K562 (cell line): ENCODE results near the gene PIGQ. TPM values are rescaled to one million over a fixed set of nuclear protein-coding genes. Genes with fewer than 3 reads are reported as not detected.
A peak's percentile ranks its signal among the peaks of the same experiment; 100 is the strongest.

Experiments
- ASH1L ChIP-seq: fragments of 450-650 bp; IDR thresholded peaks from 2 replicates; pipeline ENCODE4 v1.6.1; 2018; ENCODE audit warnings: borderline replicate concordance, mild to moderate bottlenecking, low read depth; ENCODE audit not compliant: partially characterized antibody
- CXXC5 ChIP-seq: fragments of 250-450 bp; sonication (Bioruptor Pico); IDR thresholded peaks from 2 replicates; pipeline ENCODE4 v1.8.0; 2022; ENCODE audit warnings: inconsistent platforms, mild to moderate bottlenecking, moderate library complexity
- E2F3 ChIP-seq: fragments of 250-450 bp; sonication (Bioruptor Pico); IDR thresholded peaks from 2 replicates; pipeline ENCODE4 v1.4.0; 2020; ENCODE audit warnings: mild to moderate bottlenecking
- HCFC1 ChIP-seq: IDR thresholded peaks from 2 replicates; pipeline ENCODE4 v1.6.1; 2012; ENCODE audit warnings: low read depth, low read length, improper control_type of control experiment
- KLF1 ChIP-seq: fragments of 450-650 bp; IDR thresholded peaks from 2 replicates; pipeline ENCODE4 v1.6.1; 2016; ENCODE audit warnings: missing genetic modification characterization, missing compliant biosample characterization
- MAFF ChIP-seq: IDR thresholded peaks from 2 replicates; pipeline ENCODE4 v1.6.1; 2012; ENCODE audit warnings: low read length, improper control_type of control experiment
- SIRT6 ChIP-seq: IDR thresholded peaks from one replicate; pipeline ENCODE4 v1.6.1; 2012; ENCODE audit warnings: low read depth, mild to moderate bottlenecking, control low read depth, inconsistent platforms, low read length, moderate library complexity
- SMAD4 ChIP-seq: fragments of 250-450 bp; sonication (Bioruptor Pico); conservative IDR thresholded peaks from 2 replicates; pipeline ENCODE4 v1.8.0; 2021; ENCODE audit warnings: inconsistent platforms, mild to moderate bottlenecking, moderate library complexity
- TCF7L2 ChIP-seq: fragments of 150-350 bp; IDR thresholded peaks from 2 replicates; pipeline ENCODE4 v1.6.1; 2016; ENCODE audit warnings: low read depth, mild to moderate bottlenecking, low read length, moderate library complexity
- TFAM ChIP-seq: fragments of 250-450 bp; sonication (Bioruptor Pico); conservative IDR thresholded peaks from 2 replicates; pipeline ENCODE4 v1.5.0; 2021; ENCODE audit warnings: mild to moderate bottlenecking, moderate library complexity
- THRAP3 ChIP-seq: fragments of 450-650 bp; IDR thresholded peaks from 2 replicates; pipeline ENCODE4 v1.6.1; 2016; ENCODE audit warnings: mild to moderate bottlenecking, inconsistent platforms, borderline replicate concordance
- ZFP1 ChIP-seq: fragments of 450-650 bp; formaldehyde crosslinking; IDR thresholded peaks from 2 replicates; pipeline ENCODE4 v1.4.0; 2020; ENCODE audit warnings: mild to moderate bottlenecking, mixed read lengths
- ZFP30 ChIP-seq: fragments of 250-450 bp; sonication (Bioruptor Pico); IDR thresholded peaks from 2 replicates; pipeline ENCODE4 v1.8.0; 2022; ENCODE audit warnings: moderate library complexity, mild to moderate bottlenecking, inconsistent platforms, borderline replicate concordance
- ZKSCAN1 ChIP-seq: fragments of 150-350 bp; IDR thresholded peaks from 2 replicates; pipeline ENCODE4 v1.6.1; 2016; ENCODE audit warnings: low read depth, low read length
- ZNF324 ChIP-seq: fragments of 250-450 bp; sonication (Bioruptor Pico); IDR thresholded peaks from 2 replicates; pipeline ENCODE4 v1.4.0; 2020; ENCODE audit warnings: mild to moderate bottlenecking
- ZNF57 ChIP-seq: fragments of 450-650 bp; formaldehyde crosslinking; IDR thresholded peaks from 2 replicates; pipeline ENCODE4 v1.4.0; 2020; ENCODE audit warnings: mild to moderate bottlenecking, moderate library complexity
- ZNF740 ChIP-seq, 3 experiments: fragments of 200-800 bp in 1 of 3; sonication (Bioruptor generic) in 1 of 3; sonication (generic) in 1 of 3; formaldehyde crosslinking in 1 of 3; IDR thresholded peaks; 2 replicates each; pipeline versions ENCODE4 v1.6.1 to v1.8.0; 2016 to 2022; ENCODE audit warnings: mild to moderate bottlenecking in 2 of 3, missing compliant biosample characterization in 2 of 3, missing genetic modification characterization in 2 of 3, missing genetic modification reagents in 1 of 3
- ZNF766 ChIP-seq: fragments of 200-800 bp; sonication (Bioruptor generic); conservative IDR thresholded peaks from 2 replicates; pipeline ENCODE4 v1.6.1; 2016; ENCODE audit warnings: missing genetic modification characterization, missing compliant biosample characterization
- polyA plus RNA-seq, 8 experiments: library from polyadenylated mRNA; depleted of rRNA in 4 of 8; stranded (reverse) in 5 of 8; unstranded in 3 of 8; fragments of >200 nt; fragmentation: Nextera tagmentation in 2 of 8; fragmentation: Illumina TruSeq in 1 of 8; extraction: Ambion mirVana in 2 of 8; extraction: Trizol in 1 of 8; gene quantifications; 2 replicates each; pipeline versions ENCODE4 v1.2.1 to v1.2.3, GENCODE V29; 2011 to 2014; ENCODE audit warnings: inconsistent platforms in 1 of 8, missing spikeins in 1 of 8
- total RNA-seq, 7 experiments: library from RNA; depleted of rRNA in 6 of 7; stranded (reverse); fragments of >200 nt in 6 of 7; fragmentation: Illumina TruSeq in 2 of 7; extraction: Trizol in 2 of 7; gene quantifications; 2 replicates each; pipeline versions ENCODE4 v1.2.1 to v1.2.3, GENCODE V29; 2011 to 2021; ENCODE audit warnings: low replicate concordance in 1 of 7
- TF ChIP-seq, protein P1 (sequence below): fragments of 250-450 bp; sonication (Bioruptor Pico); IDR thresholded peaks from 2 replicates; pipeline ENCODE4 v1.5.0; 2020; ENCODE audit warnings: mild to moderate bottlenecking
- TF ChIP-seq, protein P2 (sequence below): fragments of 450-650 bp; IDR thresholded peaks from 2 replicates; pipeline ENCODE4 v1.6.1; 2016; ENCODE audit warnings: low read depth, mild to moderate bottlenecking, moderate library complexity
- TF ChIP-seq, protein P3 (sequence below): fragments of 450-650 bp; IDR thresholded peaks from 2 replicates; pipeline ENCODE4 v1.6.1; 2017; ENCODE audit warnings: antibody characterized with exemption, mild to moderate bottlenecking

PIGQ gene
- total and polyA plus RNA-seq, 9 of the 15 experiments (the other 6 are each of a cell fraction or from before 2014, with no cell fraction given), result 0.20 to 49.6 (median 11.7) TPM

- peak; percentile 98 for TF ChIP-seq SMAD4 (CRISPR knock-in tag)
- TF ChIP-seq MAFF, result no peak
- peak; percentile 43 for TF ChIP-seq ZNF766 (CRISPR knock-in tag)
- peak; percentile 86 for TF ChIP-seq ZNF740 (CRISPR knock-in tag; IDR thresholded peaks at IDR 0.05)
- no peak; a peak in 1 of 4 replicates for TF ChIP-seq ZNF740 (tag; IDR thresholded peaks at IDR 0.05)
- TF ChIP-seq, protein P1, sequence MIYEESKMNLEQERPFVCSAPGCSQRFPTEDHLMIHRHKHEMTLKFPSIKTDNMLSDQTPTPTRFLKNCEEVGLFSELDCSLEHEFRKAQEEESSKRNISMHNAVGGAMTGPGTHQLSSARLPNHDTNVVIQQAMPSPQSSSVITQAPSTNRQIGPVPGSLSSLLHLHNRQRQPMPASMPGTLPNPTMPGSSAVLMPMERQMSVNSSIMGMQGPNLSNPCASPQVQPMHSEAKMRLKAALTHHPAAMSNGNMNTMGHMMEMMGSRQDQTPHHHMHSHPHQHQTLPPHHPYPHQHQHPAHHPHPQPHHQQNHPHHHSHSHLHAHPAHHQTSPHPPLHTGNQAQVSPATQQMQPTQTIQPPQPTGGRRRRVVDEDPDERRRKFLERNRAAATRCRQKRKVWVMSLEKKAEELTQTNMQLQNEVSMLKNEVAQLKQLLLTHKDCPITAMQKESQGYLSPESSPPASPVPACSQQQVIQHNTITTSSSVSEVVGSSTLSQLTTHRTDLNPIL, result no peak
- no peak for TF ChIP-seq E2F3 (CRISPR knock-in tag)
- no peak for TF ChIP-seq ASH1L
- no peak for TF ChIP-seq TFAM
- TF ChIP-seq, protein P2, sequence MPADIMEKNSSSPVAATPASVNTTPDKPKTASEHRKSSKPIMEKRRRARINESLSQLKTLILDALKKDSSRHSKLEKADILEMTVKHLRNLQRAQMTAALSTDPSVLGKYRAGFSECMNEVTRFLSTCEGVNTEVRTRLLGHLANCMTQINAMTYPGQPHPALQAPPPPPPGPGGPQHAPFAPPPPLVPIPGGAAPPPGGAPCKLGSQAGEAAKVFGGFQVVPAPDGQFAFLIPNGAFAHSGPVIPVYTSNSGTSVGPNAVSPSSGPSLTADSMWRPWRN, result no peak
- TF ChIP-seq TCF7L2, result no peak
- TF ChIP-seq THRAP3, result no peak
- no peak for TF ChIP-seq SIRT6
- no peak for TF ChIP-seq ZFP30 (CRISPR knock-in tag)
- no peak for TF ChIP-seq ZNF57 (CRISPR knock-in tag)
- no peak; the same call in 1 of the 2 replicates for TF ChIP-seq ZKSCAN1
- TF ChIP-seq CXXC5 (CRISPR knock-in tag), result peak; percentile 85
- TF ChIP-seq ZFP1 (CRISPR knock-in tag), result no peak
- TF ChIP-seq, protein P3, sequence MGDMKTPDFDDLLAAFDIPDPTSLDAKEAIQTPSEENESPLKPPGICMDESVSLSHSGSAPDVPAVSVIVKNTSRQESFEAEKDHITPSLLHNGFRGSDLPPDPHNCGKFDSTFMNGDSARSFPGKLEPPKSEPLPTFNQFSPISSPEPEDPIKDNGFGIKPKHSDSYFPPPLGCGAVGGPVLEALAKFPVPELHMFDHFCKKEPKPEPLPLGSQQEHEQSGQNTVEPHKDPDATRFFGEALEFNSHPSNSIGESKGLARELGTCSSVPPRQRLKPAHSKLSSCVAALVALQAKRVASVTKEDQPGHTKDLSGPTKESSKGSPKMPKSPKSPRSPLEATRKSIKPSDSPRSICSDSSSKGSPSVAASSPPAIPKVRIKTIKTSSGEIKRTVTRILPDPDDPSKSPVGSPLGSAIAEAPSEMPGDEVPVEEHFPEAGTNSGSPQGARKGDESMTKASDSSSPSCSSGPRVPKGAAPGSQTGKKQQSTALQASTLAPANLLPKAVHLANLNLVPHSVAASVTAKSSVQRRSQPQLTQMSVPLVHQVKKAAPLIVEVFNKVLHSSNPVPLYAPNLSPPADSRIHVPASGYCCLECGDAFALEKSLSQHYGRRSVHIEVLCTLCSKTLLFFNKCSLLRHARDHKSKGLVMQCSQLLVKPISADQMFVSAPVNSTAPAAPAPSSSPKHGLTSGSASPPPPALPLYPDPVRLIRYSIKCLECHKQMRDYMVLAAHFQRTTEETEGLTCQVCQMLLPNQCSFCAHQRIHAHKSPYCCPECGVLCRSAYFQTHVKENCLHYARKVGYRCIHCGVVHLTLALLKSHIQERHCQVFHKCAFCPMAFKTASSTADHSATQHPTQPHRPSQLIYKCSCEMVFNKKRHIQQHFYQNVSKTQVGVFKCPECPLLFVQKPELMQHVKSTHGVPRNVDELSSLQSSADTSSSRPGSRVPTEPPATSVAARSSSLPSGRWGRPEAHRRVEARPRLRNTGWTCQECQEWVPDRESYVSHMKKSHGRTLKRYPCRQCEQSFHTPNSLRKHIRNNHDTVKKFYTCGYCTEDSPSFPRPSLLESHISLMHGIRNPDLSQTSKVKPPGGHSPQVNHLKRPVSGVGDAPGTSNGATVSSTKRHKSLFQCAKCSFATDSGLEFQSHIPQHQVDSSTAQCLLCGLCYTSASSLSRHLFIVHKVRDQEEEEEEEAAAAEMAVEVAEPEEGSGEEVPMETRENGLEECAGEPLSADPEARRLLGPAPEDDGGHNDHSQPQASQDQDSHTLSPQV, result peak; percentile 83
- TF ChIP-seq KLF1, result no peak
- no peak for TF ChIP-seq ZNF324 (CRISPR knock-in tag)
- 0 out of 2 replicates have a peak, but pooled peaks have one; percentile 14 for TF ChIP-seq HCFC1
These were observed 3.0 kb upstream of the PIGQ start, which contains the start of gene NHLRC4 (continued) for GRCh38 chr16:566475-567372.
